ENCODE results near the gene STX7.

- TF ChIP-seq JUN (IDR thresholded peaks at IDR 0.05): no peak
- no peak for TF ChIP-seq CHD2 (IDR thresholded peaks at IDR 0.05; ENCODE audit: low read length, partially characterized antibody)
- TF ChIP-seq, protein P1, sequence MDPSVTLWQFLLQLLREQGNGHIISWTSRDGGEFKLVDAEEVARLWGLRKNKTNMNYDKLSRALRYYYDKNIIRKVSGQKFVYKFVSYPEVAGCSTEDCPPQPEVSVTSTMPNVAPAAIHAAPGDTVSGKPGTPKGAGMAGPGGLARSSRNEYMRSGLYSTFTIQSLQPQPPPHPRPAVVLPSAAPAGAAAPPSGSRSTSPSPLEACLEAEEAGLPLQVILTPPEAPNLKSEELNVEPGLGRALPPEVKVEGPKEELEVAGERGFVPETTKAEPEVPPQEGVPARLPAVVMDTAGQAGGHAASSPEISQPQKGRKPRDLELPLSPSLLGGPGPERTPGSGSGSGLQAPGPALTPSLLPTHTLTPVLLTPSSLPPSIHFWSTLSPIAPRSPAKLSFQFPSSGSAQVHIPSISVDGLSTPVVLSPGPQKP (IDR thresholded peaks at IDR 0.05; ENCODE audit: low read depth, low read length): no peak
- TF ChIP-seq KDM1A (IDR thresholded peaks at IDR 0.05; ENCODE audit: low read depth): no peak
- no peak for TF ChIP-seq USF2 (IDR thresholded peaks at IDR 0.05)
- TF ChIP-seq, protein P2, sequence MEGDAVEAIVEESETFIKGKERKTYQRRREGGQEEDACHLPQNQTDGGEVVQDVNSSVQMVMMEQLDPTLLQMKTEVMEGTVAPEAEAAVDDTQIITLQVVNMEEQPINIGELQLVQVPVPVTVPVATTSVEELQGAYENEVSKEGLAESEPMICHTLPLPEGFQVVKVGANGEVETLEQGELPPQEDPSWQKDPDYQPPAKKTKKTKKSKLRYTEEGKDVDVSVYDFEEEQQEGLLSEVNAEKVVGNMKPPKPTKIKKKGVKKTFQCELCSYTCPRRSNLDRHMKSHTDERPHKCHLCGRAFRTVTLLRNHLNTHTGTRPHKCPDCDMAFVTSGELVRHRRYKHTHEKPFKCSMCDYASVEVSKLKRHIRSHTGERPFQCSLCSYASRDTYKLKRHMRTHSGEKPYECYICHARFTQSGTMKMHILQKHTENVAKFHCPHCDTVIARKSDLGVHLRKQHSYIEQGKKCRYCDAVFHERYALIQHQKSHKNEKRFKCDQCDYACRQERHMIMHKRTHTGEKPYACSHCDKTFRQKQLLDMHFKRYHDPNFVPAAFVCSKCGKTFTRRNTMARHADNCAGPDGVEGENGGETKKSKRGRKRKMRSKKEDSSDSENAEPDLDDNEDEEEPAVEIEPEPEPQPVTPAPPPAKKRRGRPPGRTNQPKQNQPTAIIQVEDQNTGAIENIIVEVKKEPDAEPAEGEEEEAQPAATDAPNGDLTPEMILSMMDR (IDR thresholded peaks at IDR 0.05): no peak
- TF ChIP-seq REST (IDR thresholded peaks at IDR 0.05): no peak
- TF ChIP-seq POLR2A (IDR thresholded peaks at IDR 0.05; ENCODE audit: low read length): no peak
These were observed 47.1 kb downstream of the STX7 start for GRCh38 chr6:132465530-132466485.

Data from A549 (cell line).